Erythroblast (primary cell): ENCODE results near the gene HGFAC.

Experiments
- GATA1 ChIP-seq: IDR thresholded peaks from 2 replicates; pipeline ENCODE4 v1.6.1; 2011; ENCODE audit warnings: low read depth, mild to moderate bottlenecking, control low read depth, low read length, moderate library complexity
- POLR2A ChIP-seq: IDR thresholded peaks from 2 replicates; pipeline ENCODE4 v1.6.1; 2011; ENCODE audit warnings: mild to moderate bottlenecking, low read length

GRCh38 chr4:3424522-3425095 is 17.2 kb upstream of the HGFAC start:
- TF ChIP-seq POLR2A (no peak), GATA1 (no peak)
